ENCODE data around the gene RHBDL2. TPM values are rescaled to one million over a fixed set of nuclear protein-coding genes. Genes with fewer than 3 reads are reported as not detected.

RHBDL2 gene
- total RNA-seq, 1 experiment from 2014 or later: not detected

DNA sequence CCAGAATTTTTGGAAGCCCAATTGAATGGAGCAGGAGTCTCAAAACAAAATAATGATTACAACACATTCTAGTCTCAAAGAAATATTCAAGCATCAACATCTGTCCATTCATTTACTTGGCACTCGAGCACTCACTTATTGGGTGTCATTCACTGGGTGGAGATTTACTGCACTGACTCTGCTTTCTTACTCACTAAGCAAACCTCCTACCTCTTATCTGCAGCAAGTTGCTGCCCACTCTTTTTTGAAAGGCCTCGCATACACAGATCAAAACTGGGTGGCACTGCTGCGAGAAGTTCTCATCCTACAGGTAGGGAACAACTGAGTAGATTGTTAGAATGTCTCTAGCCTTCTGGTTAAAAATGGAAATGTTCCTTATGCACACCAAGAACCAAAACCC, 18.0 kb downstream of the RHBDL2 start:
- Histone ChIP-seq H3K9ac (ENCODE audit: low read length) (no peak overlapping the region), H4K20me1 (ENCODE audit: insufficient read depth) (no peaks in the 10 kb centered on the region), H3K36me3 (ENCODE audit: control insufficient read depth in 1 of 2, insufficient read depth in 2 of 2, low read length in 2 of 2) (no peaks in the 10 kb centered on the region), H3K27me3 (ENCODE audit: insufficient read depth, low read length) (no peaks in the 10 kb centered on the region), H3K9me2 (ENCODE audit: insufficient read depth) (no peaks in the 10 kb centered on the region), H2AFZ (ENCODE audit: low read depth, low read length, poor library complexity, severe bottlenecking) (no peak overlapping the region), H3K4me1 (ENCODE audit: control insufficient read depth in 1 of 2, insufficient read depth in 2 of 2, low read length in 2 of 2) (no peaks in the 10 kb centered on the region), H3K9me3 (ENCODE audit: control insufficient read depth in 1 of 2, insufficient read depth in 1 of 2, low read depth in 1 of 2, low read length in 2 of 2) (no peaks in the 10 kb centered on the region), H3K4me2 (ENCODE audit: low read length) (no peak overlapping the region), H3K4me3 (replicated peaks in 1 of 2; ENCODE audit: low read depth in 1 of 2, low read length in 2 of 2) (no peak overlapping the region), H3K79me2 (ENCODE audit: insufficient read depth, low read length) (no peaks in the 10 kb centered on the region), H3K27ac (ENCODE audit: low read depth, low read length) (no peak overlapping the region)
- ChIA-PET CTCF (no interaction called here), RAD21 (ENCODE audit: low non-redundant PET in 1 of 2, low total read pairs in 2 of 2, uncharacterized antibody in 2 of 2, unreplicated experiment in 2 of 2) (no interaction called here), POLR2A (no interaction called here)
- no peak for TF ChIP-seq CEBPB (IDR thresholded peaks at IDR 0.05; ENCODE audit: low read depth)
- no peak for TF ChIP-seq ZBTB33 (IDR thresholded peaks at IDR 0.05; ENCODE audit: extremely low read depth, insufficient replicate concordance, low read length)
- no peak for TF ChIP-seq SP1 (IDR thresholded peaks at IDR 0.05; ENCODE audit: low read depth)
- TF ChIP-seq ZFX (IDR thresholded peaks at IDR 0.05): no peak
- TF ChIP-seq TCF7L2 (IDR thresholded peaks at IDR 0.05; ENCODE audit: borderline replicate concordance, extremely low read depth, insufficient read depth, insufficient read length): no peak
- no peak for TF ChIP-seq ATF3 (IDR thresholded peaks at IDR 0.05)
- TF ChIP-seq SRF (IDR thresholded peaks at IDR 0.05; ENCODE audit: low read depth): no peak
- no peak for TF ChIP-seq EZH2 (IDR thresholded peaks at IDR 0.05)
- no peak for TF ChIP-seq JUND (IDR thresholded peaks at IDR 0.05)
- no peak for TF ChIP-seq MAX (IDR thresholded peaks at IDR 0.05)
- no peak for TF ChIP-seq POLR2AphosphoS5 (IDR thresholded peaks at IDR 0.05; ENCODE audit: low read depth, low read length)
- TF ChIP-seq SIN3A (IDR thresholded peaks at IDR 0.05; ENCODE audit: low read depth): no peak
- TF ChIP-seq POLR2A (IDR thresholded peaks at IDR 0.05; ENCODE audit: borderline replicate concordance, extremely low read depth, insufficient read depth, insufficient read length): no peak
- TF ChIP-seq EZH2phosphoT487 (IDR thresholded peaks at IDR 0.05; ENCODE audit: borderline replicate concordance): no peak
- TF ChIP-seq, protein P1, sequence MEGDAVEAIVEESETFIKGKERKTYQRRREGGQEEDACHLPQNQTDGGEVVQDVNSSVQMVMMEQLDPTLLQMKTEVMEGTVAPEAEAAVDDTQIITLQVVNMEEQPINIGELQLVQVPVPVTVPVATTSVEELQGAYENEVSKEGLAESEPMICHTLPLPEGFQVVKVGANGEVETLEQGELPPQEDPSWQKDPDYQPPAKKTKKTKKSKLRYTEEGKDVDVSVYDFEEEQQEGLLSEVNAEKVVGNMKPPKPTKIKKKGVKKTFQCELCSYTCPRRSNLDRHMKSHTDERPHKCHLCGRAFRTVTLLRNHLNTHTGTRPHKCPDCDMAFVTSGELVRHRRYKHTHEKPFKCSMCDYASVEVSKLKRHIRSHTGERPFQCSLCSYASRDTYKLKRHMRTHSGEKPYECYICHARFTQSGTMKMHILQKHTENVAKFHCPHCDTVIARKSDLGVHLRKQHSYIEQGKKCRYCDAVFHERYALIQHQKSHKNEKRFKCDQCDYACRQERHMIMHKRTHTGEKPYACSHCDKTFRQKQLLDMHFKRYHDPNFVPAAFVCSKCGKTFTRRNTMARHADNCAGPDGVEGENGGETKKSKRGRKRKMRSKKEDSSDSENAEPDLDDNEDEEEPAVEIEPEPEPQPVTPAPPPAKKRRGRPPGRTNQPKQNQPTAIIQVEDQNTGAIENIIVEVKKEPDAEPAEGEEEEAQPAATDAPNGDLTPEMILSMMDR (IDR thresholded peaks at IDR 0.05 in 2 of 3, conservative IDR thresholded peaks at IDR 0.05 in 1 of 3; ENCODE audit: borderline replicate concordance in 1 of 3, insufficient read depth in 1 of 3, low read depth in 2 of 3, low read length in 2 of 3): no peak
- no peak for TF ChIP-seq FOSL1 (IDR thresholded peaks at IDR 0.05; ENCODE audit: low read depth)
- ATAC-seq: no peak
- BruUV-seq (replicated peaks): no TSS peak
- no peak for DNase-seq (ENCODE audit: low read depth, low spot score)
- intact Hi-C loops (cut with micrococcal nuclease): no loop called here
